KMS-11 (cell line): ENCODE measurements around the gene KRT78.

Experiments used
- H2AFZ ChIP-seq: fragments of 200-600 bp; sonication (generic); 2 replicates; pipeline ENCODE4 v1.6.1; 2016; ENCODE audit warnings: antibody characterized with exemption, mixed run types, low read depth
- H3K27ac ChIP-seq: fragments of 200-600 bp; sonication (generic); 2 replicates; pipeline ENCODE4 v1.6.1; 2016; ENCODE audit warnings: mild to moderate bottlenecking, mixed run types
- H3K27me3 ChIP-seq: fragments of 200-600 bp; sonication (generic); 2 replicates; pipeline ENCODE4 v1.6.1; 2017; ENCODE audit warnings: mild to moderate bottlenecking, low read depth, mixed run types, moderate library complexity; ENCODE audit not compliant: insufficient read depth
- H3K36me3 ChIP-seq: fragments of 200-600 bp; sonication (generic); 2 replicates; pipeline ENCODE4 v1.6.1; 2017; ENCODE audit warnings: mild to moderate bottlenecking, mixed run types; ENCODE audit not compliant: insufficient read depth
- H3K4me1 ChIP-seq: fragments of 200-600 bp; sonication (generic); 2 replicates; pipeline ENCODE4 v1.6.1; 2016; ENCODE audit warnings: mild to moderate bottlenecking, low read depth, mixed run types; ENCODE audit not compliant: poor library complexity, severe bottlenecking
- H3K4me2 ChIP-seq: fragments of 200-600 bp; sonication (generic); 2 replicates; pipeline ENCODE4 v1.7.0; 2016; ENCODE audit warnings: mild to moderate bottlenecking, mixed run types
- H3K4me3 ChIP-seq: fragments of 200-600 bp; sonication (generic); IDR thresholded peaks from 2 replicates; pipeline ENCODE4 v1.6.1; 2017; ENCODE audit warnings: low read depth, low read length, mixed read lengths; ENCODE audit not compliant: insufficient read depth
- H3K79me2 ChIP-seq: fragments of 200-600 bp; sonication (generic); 2 replicates; pipeline ENCODE4 v1.6.1; 2016; ENCODE audit warnings: low read depth, mixed run types; ENCODE audit not compliant: insufficient read depth
- H3K9ac ChIP-seq: fragments of 200-600 bp; sonication (generic); 2 replicates; pipeline ENCODE4 v1.6.1; 2016; ENCODE audit warnings: mild to moderate bottlenecking, mixed run types
- H4K20me1 ChIP-seq: fragments of 200-600 bp; sonication (generic); 2 replicates; pipeline ENCODE4 v1.6.1; 2016; ENCODE audit warnings: mild to moderate bottlenecking, mixed run types; ENCODE audit not compliant: insufficient read depth
- CTCF ChIP-seq: fragments of 200-600 bp; sonication (generic); conservative IDR thresholded peaks from 2 replicates; pipeline ENCODE4 v1.6.1; 2017; ENCODE audit warnings: low read depth, mild to moderate bottlenecking, antibody characterized with exemption, low read length, moderate library complexity, mixed read lengths

The KRT78 gene

GRCh38 chr12:52848661-52849255 is at the start of gene KRT78:
KRT78 (minus strand) TSS chr12:52848994; CDS start chr12:52848930, 64 bp downstream.
- TF ChIP-seq CTCF: no peak
- Histone ChIP-seq H3K9ac (no peak within 1 kb of the TSS), H3K79me2 (no peaks in the 10 kb centered on the region), H2AFZ (no peak within 1 kb of the TSS), H3K36me3 (no peaks in the 10 kb centered on the region), H3K4me1 (no peaks in the 10 kb centered on the region), H4K20me1 (no peaks in the 10 kb centered on the region), H3K27ac (no peak within 1 kb of the TSS), H3K4me3 (no peak within 1 kb of the TSS), H3K27me3 (peaks cover 53% of the 10 kb centered on the region), H3K4me2 (no peak within 1 kb of the TSS)

- H3K36me3 ChIP-seq: no peaks in the 10 kb centered on the region
- no peaks in the 10 kb centered on the region for H3K79me2 ChIP-seq
- H2AFZ ChIP-seq: no peak overlapping the region
- no peak overlapping the region for H3K4me2 ChIP-seq
- H3K4me3 ChIP-seq: no peak overlapping the region
- H3K9ac ChIP-seq: no peak overlapping the region
- H4K20me1 ChIP-seq: no peaks in the 10 kb centered on the region
- H3K27ac ChIP-seq: no peak overlapping the region
- H3K27me3 ChIP-seq: no peaks in the 10 kb centered on the region
- TF ChIP-seq CTCF: no peak
- peaks cover 5% of the 10 kb centered on the region for H3K4me1 ChIP-seq
These were observed 47.7 kb upstream of the KRT78 start for GRCh38 chr12:52896190-52897100.

GRCh38 chr12:52895726-52896189 is 47.0 kb upstream of the KRT78 start:
- H3K36me3 ChIP-seq: no peaks in the 10 kb centered on the region
- H2AFZ ChIP-seq: no peak overlapping the region
- no peak overlapping the region for H3K4me2 ChIP-seq
- H3K27ac ChIP-seq: no peak overlapping the region
- H3K4me3 ChIP-seq: no peak overlapping the region
- no peaks in the 10 kb centered on the region for H4K20me1 ChIP-seq
- H3K79me2 ChIP-seq: no peaks in the 10 kb centered on the region
- H3K9ac ChIP-seq: no peak overlapping the region
- no peaks in the 10 kb centered on the region for H3K27me3 ChIP-seq
- TF ChIP-seq CTCF: no peak
- peaks cover 5% of the 10 kb centered on the region for H3K4me1 ChIP-seq

GRCh38 chr12:52892974-52893373 is 44.2 kb upstream of the KRT78 start:
- no peak overlapping the region for H3K9ac ChIP-seq
- H4K20me1 ChIP-seq: no peaks in the 10 kb centered on the region
- no peak overlapping the region for H3K27ac ChIP-seq
- no peaks in the 10 kb centered on the region for H3K79me2 ChIP-seq
- H3K4me1 ChIP-seq: peaks cover 5% of the 10 kb centered on the region
- no peak overlapping the region for H3K4me3 ChIP-seq
- no peaks in the 10 kb centered on the region for H3K36me3 ChIP-seq
- H3K27me3 ChIP-seq: no peaks in the 10 kb centered on the region
- no peak for TF ChIP-seq CTCF
- H3K4me2 ChIP-seq: no peak overlapping the region
- no peak overlapping the region for H2AFZ ChIP-seq
